Measurements from ENCODE around the gene WNT7A. TPM values are rescaled to one million over a fixed set of nuclear protein-coding genes. Genes with fewer than 3 reads are reported as not detected.

WNT7A gene
- total RNA-seq, 1 donor from 2014 or later = not detected

- TF ChIP-seq, protein P1, sequence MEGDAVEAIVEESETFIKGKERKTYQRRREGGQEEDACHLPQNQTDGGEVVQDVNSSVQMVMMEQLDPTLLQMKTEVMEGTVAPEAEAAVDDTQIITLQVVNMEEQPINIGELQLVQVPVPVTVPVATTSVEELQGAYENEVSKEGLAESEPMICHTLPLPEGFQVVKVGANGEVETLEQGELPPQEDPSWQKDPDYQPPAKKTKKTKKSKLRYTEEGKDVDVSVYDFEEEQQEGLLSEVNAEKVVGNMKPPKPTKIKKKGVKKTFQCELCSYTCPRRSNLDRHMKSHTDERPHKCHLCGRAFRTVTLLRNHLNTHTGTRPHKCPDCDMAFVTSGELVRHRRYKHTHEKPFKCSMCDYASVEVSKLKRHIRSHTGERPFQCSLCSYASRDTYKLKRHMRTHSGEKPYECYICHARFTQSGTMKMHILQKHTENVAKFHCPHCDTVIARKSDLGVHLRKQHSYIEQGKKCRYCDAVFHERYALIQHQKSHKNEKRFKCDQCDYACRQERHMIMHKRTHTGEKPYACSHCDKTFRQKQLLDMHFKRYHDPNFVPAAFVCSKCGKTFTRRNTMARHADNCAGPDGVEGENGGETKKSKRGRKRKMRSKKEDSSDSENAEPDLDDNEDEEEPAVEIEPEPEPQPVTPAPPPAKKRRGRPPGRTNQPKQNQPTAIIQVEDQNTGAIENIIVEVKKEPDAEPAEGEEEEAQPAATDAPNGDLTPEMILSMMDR (IDR thresholded peaks at IDR 0.05) = no peak
- Mint-ChIP-seq H3K27ac (ENCODE audit: unreplicated experiment) (no peak overlapping the region), H3K27me3 (ENCODE audit: unreplicated experiment) (no peaks in the 10 kb centered on the region)
Measured at GRCh38 chr3:13825311-13825579, 54.6 kb downstream of the WNT7A start.

DNA sequence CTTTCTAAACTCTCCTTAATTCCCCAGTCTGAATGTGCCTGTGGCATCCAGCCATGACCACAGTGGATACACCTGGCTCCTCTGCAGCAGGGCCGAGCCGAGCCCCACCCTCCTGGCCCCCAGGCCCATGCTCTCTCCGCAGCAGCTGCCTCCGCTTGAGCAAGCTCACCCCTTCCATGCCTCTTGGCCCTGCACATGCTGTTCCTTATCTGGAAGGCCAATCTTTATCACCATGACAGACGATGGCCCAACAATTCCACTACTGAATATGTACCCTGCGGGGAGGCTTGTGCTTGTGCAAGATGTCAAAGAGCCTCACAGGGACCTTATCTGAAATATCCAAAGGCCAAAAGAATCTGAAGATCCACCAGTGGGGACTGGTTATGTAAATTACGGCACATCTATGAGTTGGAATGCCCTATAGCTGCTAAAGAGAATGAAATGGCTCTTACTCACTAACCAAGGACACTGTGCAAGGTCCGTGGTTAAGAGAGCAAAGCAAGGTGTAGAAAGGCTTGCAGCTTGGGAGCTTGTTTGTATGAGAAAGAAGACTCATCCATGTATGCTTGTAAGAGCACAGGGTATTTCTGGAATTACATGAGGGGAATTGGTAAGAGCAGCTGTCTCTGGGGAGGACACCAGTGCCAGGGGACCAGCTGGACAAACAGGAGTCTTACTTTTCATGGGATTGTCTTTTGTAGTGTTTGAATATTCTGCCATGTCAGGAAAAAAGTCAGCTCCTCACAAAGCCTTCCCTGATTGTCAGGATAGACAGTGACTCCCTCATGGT, 55.2 kb downstream of the WNT7A start:
- no peak overlapping the region for H3K27ac Mint-ChIP-seq (ENCODE audit: unreplicated experiment)

More at GRCh38 chr3:13825311-13825579, 54.6 kb downstream of the WNT7A start:
- Mint-ChIP-seq H3K4me3 (ENCODE audit: unreplicated experiment) (no peak overlapping the region), H3K36me3 (ENCODE audit: unreplicated experiment) (no peaks in the 10 kb centered on the region), H3K4me1 (ENCODE audit: unreplicated experiment) (no peaks in the 10 kb centered on the region), H3K9me3 (ENCODE audit: unreplicated experiment) (peaks cover 11% of the 10 kb centered on the region)
- no peak for DNase-seq (ENCODE audit: extremely low spot score, unreplicated experiment)

GRCh38 chr3:13823692-13824091, 56.2 kb downstream of the WNT7A start:
- no peak for DNase-seq (ENCODE audit: extremely low spot score, unreplicated experiment)
- Mint-ChIP-seq H3K36me3 (ENCODE audit: unreplicated experiment) (no peaks in the 10 kb centered on the region), H3K27ac (ENCODE audit: unreplicated experiment) (no peak overlapping the region), H3K27me3 (ENCODE audit: unreplicated experiment) (no peaks in the 10 kb centered on the region), H3K9me3 (ENCODE audit: unreplicated experiment) (peaks cover 15% of the 10 kb centered on the region), H3K4me1 (ENCODE audit: unreplicated experiment) (no peaks in the 10 kb centered on the region), H3K4me3 (ENCODE audit: unreplicated experiment) (no peak overlapping the region)
- TF ChIP-seq, protein P1 (IDR thresholded peaks at IDR 0.05) = no peak

More for the DNA sequence above, 55.2 kb downstream of the WNT7A start:
- Mint-ChIP-seq H3K36me3 (ENCODE audit: unreplicated experiment) (no peaks in the 10 kb centered on the region), H3K4me1 (ENCODE audit: unreplicated experiment) (no peaks in the 10 kb centered on the region), H3K27me3 (ENCODE audit: unreplicated experiment) (no peaks in the 10 kb centered on the region), H3K9me3 (ENCODE audit: unreplicated experiment) (peaks cover 15% of the 10 kb centered on the region), H3K4me3 (ENCODE audit: unreplicated experiment) (no peak overlapping the region)
- no peak for DNase-seq (ENCODE audit: extremely low spot score, unreplicated experiment)
- TF ChIP-seq, protein P1 (IDR thresholded peaks at IDR 0.05) = no peak

- H3K27me3 Mint-ChIP-seq (ENCODE audit: unreplicated experiment) = no peaks in the 10 kb centered on the region
- no peaks in the 10 kb centered on the region for H3K4me1 Mint-ChIP-seq (ENCODE audit: unreplicated experiment)
- H3K36me3 Mint-ChIP-seq (ENCODE audit: unreplicated experiment) = no peaks in the 10 kb centered on the region
Measured at GRCh38 chr3:13822871-13823585, 56.8 kb downstream of the WNT7A start.

DNA sequence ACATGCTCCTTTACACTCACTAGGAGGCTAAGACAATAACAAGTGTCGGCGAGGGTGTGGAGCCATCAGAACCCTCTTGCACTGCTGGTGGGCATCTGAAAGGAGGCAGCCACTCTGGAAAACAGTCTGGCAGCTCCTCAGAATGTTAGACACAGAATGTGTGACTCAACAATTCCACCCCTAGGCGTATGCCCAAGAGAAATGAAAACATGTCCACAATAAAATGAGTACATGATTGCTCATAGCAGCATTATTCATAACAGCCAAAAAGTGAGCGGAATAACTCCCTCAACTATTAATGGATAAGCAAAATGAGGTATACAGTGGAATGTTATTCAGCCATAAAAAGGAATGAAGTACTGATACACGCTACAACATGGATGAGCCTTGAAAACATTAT, 57.8 kb downstream of the WNT7A start:
- no peak for DNase-seq (ENCODE audit: extremely low spot score, unreplicated experiment)
- TF ChIP-seq, protein P1 (IDR thresholded peaks at IDR 0.05) = no peak
- Mint-ChIP-seq H3K27ac (ENCODE audit: unreplicated experiment) (no peak overlapping the region), H3K36me3 (ENCODE audit: unreplicated experiment) (no peaks in the 10 kb centered on the region), H3K27me3 (ENCODE audit: unreplicated experiment) (no peaks in the 10 kb centered on the region), H3K9me3 (ENCODE audit: unreplicated experiment) (peaks cover 23% of the 10 kb centered on the region), H3K4me3 (ENCODE audit: unreplicated experiment) (no peak overlapping the region), H3K4me1 (ENCODE audit: unreplicated experiment) (no peaks in the 10 kb centered on the region)

More at GRCh38 chr3:13822871-13823585, 56.8 kb downstream of the WNT7A start:
- Mint-ChIP-seq H3K4me3 (ENCODE audit: unreplicated experiment) (no peak overlapping the region), H3K27ac (ENCODE audit: unreplicated experiment) (no peak overlapping the region), H3K9me3 (ENCODE audit: unreplicated experiment) (peaks cover 15% of the 10 kb centered on the region)
- no peak for DNase-seq (ENCODE audit: extremely low spot score, unreplicated experiment)
- TF ChIP-seq, protein P1 (IDR thresholded peaks at IDR 0.05) = no peak
